Measurements from ENCODE around the gene BICDL2. TPM values are rescaled to one million over a fixed set of nuclear protein-coding genes. Genes with fewer than 3 reads are reported as not detected.

Gene BICDL2
- total and polyA plus RNA-seq, 2 of the 8 experiments (the other 6 are each of a cell fraction or from before 2014, with no cell fraction given) = 7.3 to 15.9 TPM

DNA sequence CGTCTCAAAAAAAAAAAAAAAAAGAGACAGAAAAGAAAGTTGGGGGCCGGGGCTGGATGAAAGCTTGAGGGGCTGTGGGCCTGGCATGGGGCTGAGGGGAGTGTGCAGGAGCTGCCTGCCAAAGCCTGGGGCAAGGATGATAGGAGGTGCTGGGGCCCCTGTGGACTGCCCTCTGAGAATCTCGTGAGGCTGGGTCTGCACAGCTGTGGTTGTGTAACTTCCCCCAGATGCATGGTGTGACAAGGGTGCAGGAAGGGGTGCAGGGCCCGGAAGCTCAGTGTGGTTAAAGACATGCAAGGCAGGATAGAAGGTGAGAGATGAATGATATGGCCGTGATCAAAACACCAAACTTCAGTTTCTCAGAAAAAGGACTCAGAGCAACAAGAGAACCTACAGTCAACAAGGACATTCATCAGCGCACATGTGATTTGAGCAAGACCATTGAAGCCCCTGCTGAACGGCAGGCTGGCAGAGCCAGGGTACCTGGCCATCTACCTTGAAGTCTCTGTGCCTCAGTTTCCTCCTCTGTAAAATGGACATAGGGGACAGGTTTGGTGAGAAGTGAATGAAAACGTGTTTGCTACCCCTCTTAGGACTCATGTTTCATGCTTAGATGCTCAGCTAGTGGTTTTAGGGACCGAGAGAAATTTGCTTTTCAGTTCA is 38.2 kb upstream of the BICDL2 start:
- FAIRE-seq = no peak

More for the DNA sequence above, 38.2 kb upstream of the BICDL2 start:
- ChIA-PET POLR2A (ENCODE audit: partially characterized antibody) (interaction anchor here (0.9 to 6.6 kb wide), 10 partner anchors 9 to 52 kb away, joined by 3 to 86 read pairs (median 6); partner anchors contain the start of genes IL32 and ZSCAN10), CTCF (ENCODE audit: partially characterized antibody) (interaction anchor here (0.6 to 4.4 kb wide), 11 partner anchors 10 to 426 kb away, joined by 3 to 22 read pairs (median 8); partner anchors contain the start of genes CLUAP1 and ZSCAN10)
- Histone ChIP-seq H3K4me3 (ENCODE audit: extremely low read depth in 1 of 4, insufficient read depth in 2 of 4, low read depth in 3 of 4, low read length in 4 of 4) (no peak overlapping the region), H3K27me3 (replicated peaks in 1 of 4; ENCODE audit: control insufficient read depth in 3 of 4, extremely low read depth in 1 of 4, insufficient read depth in 3 of 4, low read length in 3 of 4) (no peaks in the 10 kb centered on the region; a peak in 1 of 7 replicates), H3K27ac (ENCODE audit: low read depth, low read length) (no peak overlapping the region), H3K23me2 (ENCODE audit: low read depth, low read length) (no peaks in the 10 kb centered on the region), H4K5ac (ENCODE audit: insufficient read length, low read depth, low read length) (no peak overlapping the region), H3K56ac (replicated peaks; ENCODE audit: insufficient read length, low read depth, low read length) (no peak overlapping the region), H2BK15ac (ENCODE audit: low read length) (no peak overlapping the region), H2BK20ac (ENCODE audit: low read length) (no peak overlapping the region; the same call in 1 of the 2 replicates), H3K79me1 (ENCODE audit: low read depth, low read length) (no peaks in the 10 kb centered on the region), H3K4me1 (replicated peaks in 1 of 4; ENCODE audit: control insufficient read depth in 3 of 4, insufficient read depth in 4 of 4, low read length in 3 of 4) (peaks cover 0 to 2% (median 0%) of the 10 kb centered on the region in 4 experiments; a peak in 2 of 7 replicates), H3K14ac (ENCODE audit: insufficient read length) (no peak overlapping the region), H3K4ac (replicated peaks; ENCODE audit: insufficient read length, low read depth, low read length) (no peak overlapping the region), H3K18ac (ENCODE audit: extremely low read depth, low read length) (no peak overlapping the region), H2BK12ac (ENCODE audit: low read depth, low read length) (no peak overlapping the region), H3K9me3 (ENCODE audit: insufficient read depth in 2 of 2, low read depth in 1 of 2, low read length in 1 of 2) (no peaks in the 10 kb centered on the region), H4K8ac (ENCODE audit: extremely low read depth, insufficient read depth, low read length) (no peak overlapping the region), H2BK5ac (ENCODE audit: low read depth, low read length) (no peak overlapping the region), H3K9ac (replicated peaks in 1 of 4; ENCODE audit: extremely low read depth in 1 of 4, low read depth in 3 of 4, low read length in 3 of 4) (no peak overlapping the region), H2AK5ac (ENCODE audit: low read depth, low read length) (no peak overlapping the region), H3K23ac (ENCODE audit: insufficient read length) (no peak overlapping the region), H2BK120ac (replicated peaks; ENCODE audit: low read depth, low read length) (no peak overlapping the region), H2AFZ (ENCODE audit: low read length) (no peak overlapping the region), H3K79me2 (ENCODE audit: control insufficient read depth in 1 of 2, insufficient read depth in 2 of 2, low read length in 2 of 2) (no peaks in the 10 kb centered on the region), H4K91ac (replicated peaks; ENCODE audit: insufficient read length, low read length) (no peak overlapping the region), H4K20me1 (replicated peaks in 1 of 2; ENCODE audit: control insufficient read depth in 1 of 2, insufficient read depth in 2 of 2, low read length in 2 of 2) (peaks cover 0 to 4% of the 10 kb centered on the region in 2 experiments), H3K4me2 (ENCODE audit: insufficient read depth in 1 of 2, low read depth in 2 of 2, low read length in 2 of 2) (no peak overlapping the region), H3K36me3 (ENCODE audit: control insufficient read depth in 2 of 4, insufficient read depth in 4 of 4, low read length in 3 of 4) (no peaks in the 10 kb centered on the region)
- no peak for DNase-seq (ENCODE audit: low read depth in 1 of 2, low spot score in 2 of 2)
- TF ChIP-seq SAP30 (IDR thresholded peaks at IDR 0.05; ENCODE audit: insufficient read depth, insufficient replicate concordance, low read length) (no peak), MAFK (IDR thresholded peaks at IDR 0.05; ENCODE audit: low read depth, low read length) (no peak), PHF8 (conservative IDR thresholded peaks at IDR 0.05; ENCODE audit: low read depth, low read length) (no peak), TAF1 (IDR thresholded peaks at IDR 0.05; ENCODE audit: low read depth, low read length) (no peak), BCL11A (IDR thresholded peaks at IDR 0.05; ENCODE audit: low read depth in 2 of 2, low read length in 2 of 2) (no peak), SP1 (IDR thresholded peaks at IDR 0.05; ENCODE audit: low read depth, low read length) (no peak), KDM1A (IDR thresholded peaks at IDR 0.05; ENCODE audit: borderline replicate concordance, low read length) (no peak), POLR2AphosphoS5 (IDR thresholded peaks at IDR 0.05; ENCODE audit: low read depth, low read length) (no peak), CBX5 (IDR thresholded peaks at IDR 0.05; ENCODE audit: low read depth, low read length) (no peak)
- 64% methylated on average over 7 of the region's 9 CpGs; no CpG with 5 or more reads in 1 of the 2 experiments for WGBS, 2 experiments (ENCODE audit: extremely low coverage in 1 of 2, insufficient coverage in 1 of 2, insufficient read length in 1 of 2, insufficient replicate concordance in 2 of 2, low coverage in 1 of 2, low lambda C conversion rate in 2 of 2, missing lambda C conversion rate in 1 of 2)

Measured in H1 (cell line).